COLO829 (cell line): Measurements from ENCODE around the gene AOX1.
"Not testable (repeated sequence)": the region's sequence is repeated elsewhere in the genome, so short reads cannot be mapped to it uniquely, and the experiment has no call there.

Experiments used
- DNase-seq: peaks from one replicate; pipeline ENCODE4 v3.0.0; 2012; ENCODE audit warnings: low spot score

AOX1 gene

GRCh38 chr2:200602584-200602983 lies 16.8 kb downstream of the AOX1 start:
- no peak for DNase-seq

DNA sequence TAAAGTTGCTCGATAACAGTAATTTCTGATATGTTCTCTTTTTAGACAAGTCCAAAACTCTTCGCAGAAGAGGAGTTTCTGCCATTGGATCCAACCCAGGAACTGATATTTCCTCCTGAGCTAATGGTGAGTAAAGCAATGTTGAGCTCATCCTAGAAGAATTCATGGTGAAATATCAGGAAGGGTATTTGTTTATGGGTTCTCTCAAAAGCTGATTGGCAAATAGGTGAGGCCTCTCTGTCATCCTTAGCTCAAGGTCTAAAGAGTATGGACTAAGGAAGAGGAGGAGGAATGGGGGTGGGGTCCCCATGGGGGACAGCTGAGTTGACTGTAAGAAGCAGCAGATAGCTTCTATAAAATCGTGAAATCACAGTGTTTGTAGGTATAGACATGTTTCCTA lies 18.2 kb downstream of the AOX1 start:
- DNase-seq, result no peak

- DNase-seq, result no peak
Observed at GRCh38 chr2:200604571-200605255, 18.9 kb downstream of the AOX1 start.

- no peak for DNase-seq
Observed at GRCh38 chr2:200608341-200609027, 22.7 kb downstream of the AOX1 start.

- DNase-seq, result no peak
Observed at GRCh38 chr2:200609028-200609614, 23.3 kb downstream of the AOX1 start.

DNA sequence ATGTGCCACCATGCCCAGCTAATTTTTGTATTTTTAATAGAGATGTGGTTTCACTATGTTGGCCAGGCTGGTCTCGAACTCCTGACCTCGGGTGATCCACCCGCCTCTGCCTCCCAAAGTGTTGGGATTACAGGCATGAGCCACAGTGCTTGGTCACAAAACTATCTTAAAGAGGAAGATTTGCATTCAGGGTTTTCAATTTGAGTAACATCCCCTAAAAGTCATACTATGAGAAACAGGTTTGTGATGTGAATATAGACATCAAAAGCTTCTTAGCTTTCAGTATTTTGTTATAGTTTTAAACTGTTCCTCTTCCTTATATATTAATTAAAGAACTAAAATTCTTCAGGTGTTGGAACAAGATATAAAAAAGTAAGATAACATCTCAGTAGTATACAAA lies 24.4 kb downstream of the AOX1 start:
- not testable (repeated sequence) for DNase-seq

DNA sequence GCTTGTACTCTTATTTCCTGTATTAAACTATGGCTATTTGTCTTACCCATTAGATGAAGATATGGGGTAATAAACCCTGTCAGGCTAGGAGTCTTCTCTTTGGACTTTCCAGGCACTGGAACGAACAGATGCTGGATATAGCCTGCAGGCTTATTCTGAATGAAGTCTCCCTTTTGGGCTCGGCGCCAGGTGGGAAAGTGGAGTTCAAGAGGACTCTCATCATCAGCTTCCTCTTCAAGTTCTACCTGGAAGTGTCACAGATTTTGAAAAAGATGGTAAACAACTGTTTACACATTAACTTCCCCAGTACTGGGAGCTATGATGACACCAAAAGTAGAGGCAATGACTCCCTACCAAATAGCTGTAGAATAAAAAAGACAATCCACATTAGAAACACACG lies 27.9 kb downstream of the AOX1 start:
- no peak for DNase-seq

DNA sequence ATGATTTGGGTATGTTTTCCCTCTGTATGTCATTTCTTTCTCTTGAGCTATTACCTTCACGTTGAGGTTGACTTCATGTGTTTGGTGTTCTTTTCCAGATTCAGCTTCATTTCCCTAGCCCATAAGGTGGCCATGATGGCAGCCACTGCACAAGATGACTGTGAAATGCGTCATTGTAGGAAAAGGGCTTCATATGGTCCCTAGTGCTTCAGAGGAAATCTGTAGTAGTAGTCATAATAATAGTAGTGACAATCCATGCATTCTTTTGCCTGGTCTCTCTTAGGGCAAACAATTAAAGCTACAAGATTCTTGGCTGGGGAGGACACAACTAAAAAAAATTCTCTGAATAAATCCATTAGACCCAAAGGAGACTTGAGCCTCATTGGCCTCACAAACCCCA lies 28.4 kb downstream of the AOX1 start:
- no peak for DNase-seq

DNA sequence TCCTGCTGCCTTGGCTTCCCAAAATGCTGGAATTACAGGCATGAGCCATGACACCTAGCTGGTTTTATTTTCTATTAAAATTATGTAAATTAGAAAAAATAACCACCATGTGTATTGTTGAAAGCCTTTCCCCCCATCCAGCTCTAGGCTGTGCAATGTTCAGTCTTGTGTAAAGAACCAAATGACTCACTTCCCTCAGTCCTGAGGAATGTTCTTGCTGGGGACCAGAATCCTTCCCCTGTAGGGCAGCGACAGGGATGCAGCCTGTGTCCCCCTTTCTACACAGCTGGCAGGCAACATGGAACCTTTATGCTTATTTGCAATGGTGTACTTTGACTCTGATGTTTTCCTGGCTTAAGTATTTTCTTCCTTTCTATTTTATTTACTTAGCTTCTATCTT lies 29.4 kb downstream of the AOX1 start:
- DNase-seq, result no peak

DNA sequence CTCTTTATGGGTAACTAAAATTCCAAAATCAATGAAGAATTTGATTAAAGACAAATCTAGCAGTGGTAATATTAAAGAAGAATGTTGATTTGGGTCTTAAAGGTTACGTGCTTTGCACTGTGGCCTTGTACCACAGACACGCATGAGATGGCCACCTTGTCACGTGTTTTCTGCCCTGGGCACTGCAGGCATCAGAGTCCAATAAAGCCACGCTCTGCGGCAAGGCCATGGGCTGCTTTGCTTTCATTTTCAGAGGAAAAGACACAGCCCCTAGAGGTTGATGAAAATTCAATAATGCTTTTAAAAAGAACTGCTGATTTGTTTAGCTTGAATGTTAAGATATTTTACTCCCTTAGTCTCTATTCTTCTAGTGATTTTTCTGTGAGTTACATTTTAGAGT lies 30.4 kb downstream of the AOX1 start:
- peak; percentile 49 for DNase-seq

GRCh38 chr2:200616656-200617055 lies 30.8 kb downstream of the AOX1 start:
- DNase-seq, result no peak

- DNase-seq, result no peak
Observed at GRCh38 chr2:200617156-200618053, 31.6 kb downstream of the AOX1 start.

DNA sequence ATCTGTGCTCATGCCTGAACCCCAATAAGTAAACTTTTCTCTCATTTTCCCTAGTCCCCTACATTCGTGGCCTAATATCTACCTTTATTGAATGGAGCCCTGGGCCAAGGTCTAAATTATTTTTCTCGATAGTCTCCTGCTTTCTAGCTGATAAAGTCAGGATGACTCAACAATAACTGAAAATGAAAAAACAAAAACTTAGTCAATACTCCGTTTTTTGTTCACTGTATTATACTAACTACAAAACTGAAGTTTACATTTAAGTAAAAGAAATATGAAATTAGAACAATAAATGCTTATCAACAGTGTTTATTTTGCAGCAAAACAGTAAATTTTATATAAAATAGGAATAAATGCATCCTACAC lies 32.2 kb downstream of the AOX1 start:
- no peak for DNase-seq

- no peak for DNase-seq
Observed at GRCh38 chr2:200618590-200619021, 32.8 kb downstream of the AOX1 start.

- DNase-seq, result no peak
Observed at GRCh38 chr2:200619279-200619678, 33.5 kb downstream of the AOX1 start.

- DNase-seq, result no peak
Observed at GRCh38 chr2:200620606-200621390, 35.0 kb downstream of the AOX1 start.

- DNase-seq, result no peak
Observed at GRCh38 chr2:200622106-200622505, 36.3 kb downstream of the AOX1 start.

DNA sequence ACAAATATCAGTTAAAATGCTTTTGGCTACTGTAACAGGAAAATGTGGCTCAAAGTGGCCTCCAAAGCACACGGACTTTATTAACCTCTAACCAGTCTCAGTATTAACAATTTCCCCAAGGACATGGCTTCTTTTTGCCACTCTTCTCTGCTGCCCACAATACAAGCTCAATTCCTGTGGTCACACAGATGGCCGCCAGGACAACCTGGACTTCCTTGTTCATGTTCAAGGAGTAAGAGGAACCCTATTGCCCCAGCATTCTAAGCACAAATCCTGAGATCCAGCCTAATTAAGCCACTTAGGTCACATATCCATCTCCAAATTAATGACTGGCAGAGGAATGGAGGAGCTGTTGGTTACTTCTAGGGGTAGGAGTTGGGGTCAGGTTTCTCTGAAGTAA lies 38.2 kb downstream of the AOX1 start:
- no peak for DNase-seq

- DNase-seq, result no peak
Observed at GRCh38 chr2:200624658-200625057, 38.8 kb downstream of the AOX1 start.

DNA sequence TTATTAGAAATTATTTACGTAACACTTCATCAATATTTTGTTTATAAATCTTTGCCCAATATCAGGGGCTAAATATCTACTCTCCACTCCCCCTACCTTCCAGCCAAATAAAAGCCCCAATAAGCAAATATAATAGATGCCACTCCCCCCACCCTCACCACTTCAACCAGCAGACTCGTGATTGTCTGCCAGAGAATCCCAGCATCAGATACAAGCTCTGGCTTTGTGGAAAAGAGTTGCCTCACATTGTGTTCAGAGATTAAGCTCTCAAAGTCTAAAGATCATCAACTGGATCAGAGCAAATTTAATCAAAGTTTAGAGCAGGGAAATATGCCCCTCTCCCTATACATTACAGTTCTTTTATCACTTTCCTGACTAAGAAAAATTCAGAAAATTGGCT lies 39.5 kb downstream of the AOX1 start:
- no peak for DNase-seq

GRCh38 chr2:200625958-200626363 lies 40.1 kb downstream of the AOX1 start:
- DNase-seq, result no peak
